GM20000 (cell line): Measurements from ENCODE around the gene CIP2A.
"Not testable (repeated sequence)": the region's sequence is repeated elsewhere in the genome, so short reads cannot be mapped to it uniquely, and the experiment has no call there.

Experiments used
- DNase-seq: peaks from one replicate; pipeline ENCODE4 v3.0.0; 2012; ENCODE audit warnings: low spot score
- CTCF ChIP-seq: IDR thresholded peaks from 2 replicates; pipeline ENCODE4 v1.5.1; 2012; ENCODE audit warnings: mild to moderate bottlenecking, control low read depth; ENCODE audit errors: extremely low read depth, missing control alignments

Gene CIP2A

GRCh38 chr3:108589081-108589997 is at the start of gene CIP2A, which contains the start of gene DZIP3:
TSS of gene CIP2A (minus strand) at chr3:108589438. CDS start at chr3:108589375, 63 bp downstream.
TSS of gene DZIP3 (plus strand) at chr3:108589722. CDS start at chr3:108605407, 15,685 bp downstream.
- no peak for TF ChIP-seq CTCF
- DNase-seq: peak; percentile 87

DNA sequence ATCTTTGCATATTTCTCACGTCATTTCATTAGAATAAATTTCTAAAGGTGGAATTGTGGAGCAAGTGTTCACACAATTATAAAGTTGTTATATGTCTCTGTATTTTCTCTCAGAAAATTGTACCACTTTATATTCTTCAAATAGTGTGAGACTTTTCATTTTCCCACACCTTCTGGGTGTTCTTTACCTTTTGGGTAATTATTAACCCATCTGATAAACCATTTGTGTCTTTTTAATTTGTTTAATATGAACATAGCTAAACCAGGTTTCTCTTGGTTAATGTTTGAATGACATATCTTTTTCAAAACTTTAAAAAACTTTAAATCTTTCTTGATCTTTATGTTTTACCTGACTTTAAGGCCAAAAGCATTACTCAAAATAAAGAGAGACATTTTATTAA is 40.7 kb upstream of the CIP2A start:
- no peak for DNase-seq
- TF ChIP-seq CTCF: no peak

DNA sequence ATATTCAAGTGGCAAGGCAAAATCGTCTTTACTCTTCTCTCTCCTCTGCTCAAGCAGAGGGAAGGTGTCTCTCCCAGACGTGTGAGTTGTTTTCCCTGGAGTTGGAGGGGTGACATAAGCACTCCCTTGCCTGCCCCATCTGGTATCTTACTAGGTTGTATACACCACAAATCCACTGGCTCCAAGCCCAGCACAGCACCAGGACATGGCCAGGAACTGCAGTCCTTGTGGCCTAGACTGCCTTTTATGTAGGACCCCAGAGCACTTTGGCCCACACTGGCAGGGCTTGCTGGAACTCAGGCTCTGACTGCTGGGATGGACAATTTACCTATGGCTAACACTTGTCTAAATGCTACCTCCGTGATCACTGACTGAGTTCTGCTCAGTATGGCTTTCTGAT is 34.3 kb upstream of the CIP2A start:
- no peak for TF ChIP-seq CTCF
- DNase-seq: no peak

DNA sequence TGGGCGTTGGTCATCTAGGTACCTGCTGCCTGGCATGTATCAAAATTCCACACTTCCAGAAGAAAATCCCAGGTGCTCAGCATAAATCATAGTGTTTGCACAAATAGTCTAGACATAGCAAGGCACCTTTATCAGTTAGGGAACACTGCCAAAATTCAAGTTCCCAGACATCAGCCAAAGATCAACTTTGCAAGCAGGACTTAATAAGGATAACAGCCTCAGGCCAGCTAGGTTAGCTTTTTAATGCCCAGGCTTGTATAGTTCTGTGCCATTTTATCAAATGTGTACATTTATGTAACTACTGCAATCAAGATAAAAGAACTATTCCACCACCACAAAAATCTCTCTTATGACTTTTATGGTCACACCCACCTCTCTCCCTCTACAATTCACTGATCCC is 31.0 kb upstream of the CIP2A start:
- TF ChIP-seq CTCF: no peak
- no peak for DNase-seq

DNA sequence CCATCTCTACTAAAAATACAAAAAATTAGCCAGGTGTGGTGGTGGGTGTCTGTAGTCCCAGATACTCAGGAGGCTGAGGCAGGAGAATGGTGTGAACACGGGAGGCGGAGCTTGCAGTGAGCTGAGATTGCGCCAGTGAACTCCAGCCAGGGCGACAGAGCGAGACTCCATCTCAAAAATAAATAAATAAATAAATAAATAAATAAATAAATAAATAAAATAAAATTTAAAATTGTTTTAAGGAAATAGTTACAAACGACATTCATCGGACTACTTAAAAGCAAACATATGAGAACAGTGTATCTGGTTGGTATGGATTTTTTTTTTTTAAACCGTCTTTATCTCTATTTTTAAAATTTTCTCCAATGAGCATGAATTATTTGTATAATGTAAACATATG is 26.9 kb upstream of the CIP2A start:
- not testable (repeated sequence) for DNase-seq

GRCh38 chr3:108610651-108611050 is 21.4 kb upstream of the CIP2A start:
- DNase-seq: no peak
- no peak for TF ChIP-seq CTCF

DNA sequence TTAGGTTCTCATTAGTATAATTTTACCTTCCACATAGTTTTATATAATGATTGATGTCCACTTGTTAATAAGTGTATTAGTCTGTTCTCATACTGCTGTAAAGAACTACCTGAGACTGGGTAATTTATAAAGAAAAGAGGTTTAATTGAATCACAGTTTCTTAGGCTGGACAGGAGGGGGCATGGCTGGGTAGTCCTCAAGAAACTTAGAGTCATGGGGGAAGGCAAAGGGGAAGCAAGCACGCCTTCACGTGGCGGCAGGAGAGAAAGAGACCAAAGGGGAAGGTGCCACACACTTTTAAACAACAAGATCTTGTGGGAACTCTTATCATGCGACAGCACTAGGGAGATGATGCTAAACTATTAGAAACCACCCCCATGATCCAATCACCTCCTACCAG is 19.5 kb upstream of the CIP2A start:
- no peak for TF ChIP-seq CTCF
- DNase-seq: no peak

- DNase-seq: no peak
- no peak for TF ChIP-seq CTCF
Observed at GRCh38 chr3:108605491-108605890, 16.3 kb upstream of the CIP2A start.
